ENCODE results near the gene ZNF580. TPM values are rescaled to one million over a fixed set of nuclear protein-coding genes. Genes with fewer than 3 reads are reported as not detected.

The ZNF580 gene
- total RNA-seq, 1 donor, result 6.5 TPM

DNA sequence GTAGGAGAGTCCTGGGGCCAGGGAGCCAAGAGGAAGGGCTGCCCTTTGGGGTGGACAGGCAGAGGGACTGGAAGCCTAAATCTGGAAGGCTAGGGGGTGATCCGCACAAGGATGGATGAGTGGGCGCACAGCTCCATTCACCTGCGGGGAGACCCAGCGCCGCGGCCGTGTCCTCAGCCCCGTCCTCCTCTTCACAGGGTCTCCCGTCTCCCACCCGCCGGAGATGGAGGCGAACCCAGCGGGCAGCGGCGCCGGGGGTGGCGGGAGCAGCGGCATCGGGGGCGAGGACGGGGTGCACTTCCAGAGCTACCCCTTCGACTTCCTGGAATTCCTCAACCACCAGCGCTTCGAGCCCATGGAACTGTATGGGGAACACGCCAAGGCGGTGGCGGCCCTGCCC is 27.4 kb upstream of the ZNF580 start:
- peak; percentile 76 for DNase-seq (ENCODE audit: insufficient read length, low spot score, missing footprints)
- TF ChIP-seq, protein P1, sequence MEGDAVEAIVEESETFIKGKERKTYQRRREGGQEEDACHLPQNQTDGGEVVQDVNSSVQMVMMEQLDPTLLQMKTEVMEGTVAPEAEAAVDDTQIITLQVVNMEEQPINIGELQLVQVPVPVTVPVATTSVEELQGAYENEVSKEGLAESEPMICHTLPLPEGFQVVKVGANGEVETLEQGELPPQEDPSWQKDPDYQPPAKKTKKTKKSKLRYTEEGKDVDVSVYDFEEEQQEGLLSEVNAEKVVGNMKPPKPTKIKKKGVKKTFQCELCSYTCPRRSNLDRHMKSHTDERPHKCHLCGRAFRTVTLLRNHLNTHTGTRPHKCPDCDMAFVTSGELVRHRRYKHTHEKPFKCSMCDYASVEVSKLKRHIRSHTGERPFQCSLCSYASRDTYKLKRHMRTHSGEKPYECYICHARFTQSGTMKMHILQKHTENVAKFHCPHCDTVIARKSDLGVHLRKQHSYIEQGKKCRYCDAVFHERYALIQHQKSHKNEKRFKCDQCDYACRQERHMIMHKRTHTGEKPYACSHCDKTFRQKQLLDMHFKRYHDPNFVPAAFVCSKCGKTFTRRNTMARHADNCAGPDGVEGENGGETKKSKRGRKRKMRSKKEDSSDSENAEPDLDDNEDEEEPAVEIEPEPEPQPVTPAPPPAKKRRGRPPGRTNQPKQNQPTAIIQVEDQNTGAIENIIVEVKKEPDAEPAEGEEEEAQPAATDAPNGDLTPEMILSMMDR (IDR thresholded peaks at IDR 0.05; ENCODE audit: extremely low read depth, low read depth, low read length), result no peak
- H3K27me3 ChIP-seq (ENCODE audit: insufficient read depth, low read length), result no peaks in the 10 kb centered on the region
- H3K27ac ChIP-seq (ENCODE audit: low read depth, low read length), result no peak overlapping the region
- peaks cover 6% of the 10 kb centered on the region for H3K9me3 ChIP-seq (ENCODE audit: low read depth, low read length)
- no peak overlapping the region for H2AFZ ChIP-seq (ENCODE audit: low read length)
- H4K20me1 ChIP-seq (ENCODE audit: insufficient read depth, low read length), result peaks cover 21% of the 10 kb centered on the region
- H3K36me3 ChIP-seq (ENCODE audit: insufficient read depth, low read length), result peaks cover 23% of the 10 kb centered on the region
- no peak overlapping the region for H3K4me2 ChIP-seq (ENCODE audit: insufficient read depth, low read length)
- H3K4me1 ChIP-seq (ENCODE audit: insufficient read depth, low read length), result no peaks in the 10 kb centered on the region
- H3K79me2 ChIP-seq (ENCODE audit: insufficient read depth, low read length), result peaks cover 41% of the 10 kb centered on the region
- no peak overlapping the region for H3K4me3 ChIP-seq (ENCODE audit: insufficient read depth, low read length)

DNA sequence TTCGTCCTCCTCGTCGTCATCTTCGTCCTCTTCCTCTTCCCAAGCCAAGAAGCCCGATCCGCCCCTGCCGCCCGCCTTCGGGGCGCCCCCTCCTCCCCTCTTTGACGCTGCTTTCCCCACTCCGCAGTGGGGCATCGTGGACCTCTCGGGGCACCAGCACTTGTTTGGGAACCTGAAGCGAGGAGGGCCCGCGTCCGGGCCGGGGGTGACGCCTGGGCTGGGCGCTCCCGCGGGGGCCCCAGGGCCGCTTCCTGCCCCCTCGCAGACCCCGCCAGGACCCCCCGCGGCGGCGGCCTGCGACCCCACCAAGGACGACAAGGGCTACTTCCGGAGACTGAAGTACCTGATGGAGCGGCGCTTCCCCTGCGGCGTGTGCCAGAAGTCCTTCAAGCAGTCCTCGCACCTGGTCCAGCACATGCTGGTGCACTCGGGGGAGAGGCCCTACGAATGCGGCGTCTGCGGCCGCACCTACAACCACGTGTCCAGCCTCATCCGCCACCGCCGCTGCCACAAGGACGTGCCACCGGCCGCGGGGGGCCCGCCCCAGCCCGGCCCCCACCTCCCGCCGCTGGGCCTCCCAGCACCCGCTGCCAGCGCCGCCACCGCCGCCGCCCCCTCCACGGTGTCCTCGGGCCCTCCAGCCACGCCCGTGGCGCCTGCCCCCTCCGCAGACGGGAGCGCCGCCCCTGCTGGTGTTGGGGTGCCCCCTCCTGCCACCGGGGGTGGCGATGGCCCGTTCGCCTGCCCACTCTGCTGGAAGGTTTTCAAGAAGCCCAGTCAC is 26.7 kb upstream of the ZNF580 start:
- Histone ChIP-seq H3K4me1 (ENCODE audit: insufficient read depth, low read length) (no peaks in the 10 kb centered on the region), H3K4me2 (ENCODE audit: insufficient read depth, low read length) (no peak overlapping the region), H3K27me3 (ENCODE audit: insufficient read depth, low read length) (no peaks in the 10 kb centered on the region), H2AFZ (ENCODE audit: low read length) (no peak overlapping the region), H3K27ac (ENCODE audit: low read depth, low read length) (no peak overlapping the region), H4K20me1 (ENCODE audit: insufficient read depth, low read length) (peaks cover 20% of the 10 kb centered on the region), H3K9me3 (ENCODE audit: low read depth, low read length) (peaks cover 6% of the 10 kb centered on the region), H3K36me3 (ENCODE audit: insufficient read depth, low read length) (peaks cover 19% of the 10 kb centered on the region), H3K79me2 (ENCODE audit: insufficient read depth, low read length) (peaks cover 34% of the 10 kb centered on the region), H3K4me3 (ENCODE audit: insufficient read depth, low read length) (no peak overlapping the region)
- TF ChIP-seq, protein P1 (IDR thresholded peaks at IDR 0.05; ENCODE audit: extremely low read depth, low read depth, low read length), result no peak
- DNase-seq (ENCODE audit: insufficient read length, low spot score, missing footprints), result peak; percentile 52

DNA sequence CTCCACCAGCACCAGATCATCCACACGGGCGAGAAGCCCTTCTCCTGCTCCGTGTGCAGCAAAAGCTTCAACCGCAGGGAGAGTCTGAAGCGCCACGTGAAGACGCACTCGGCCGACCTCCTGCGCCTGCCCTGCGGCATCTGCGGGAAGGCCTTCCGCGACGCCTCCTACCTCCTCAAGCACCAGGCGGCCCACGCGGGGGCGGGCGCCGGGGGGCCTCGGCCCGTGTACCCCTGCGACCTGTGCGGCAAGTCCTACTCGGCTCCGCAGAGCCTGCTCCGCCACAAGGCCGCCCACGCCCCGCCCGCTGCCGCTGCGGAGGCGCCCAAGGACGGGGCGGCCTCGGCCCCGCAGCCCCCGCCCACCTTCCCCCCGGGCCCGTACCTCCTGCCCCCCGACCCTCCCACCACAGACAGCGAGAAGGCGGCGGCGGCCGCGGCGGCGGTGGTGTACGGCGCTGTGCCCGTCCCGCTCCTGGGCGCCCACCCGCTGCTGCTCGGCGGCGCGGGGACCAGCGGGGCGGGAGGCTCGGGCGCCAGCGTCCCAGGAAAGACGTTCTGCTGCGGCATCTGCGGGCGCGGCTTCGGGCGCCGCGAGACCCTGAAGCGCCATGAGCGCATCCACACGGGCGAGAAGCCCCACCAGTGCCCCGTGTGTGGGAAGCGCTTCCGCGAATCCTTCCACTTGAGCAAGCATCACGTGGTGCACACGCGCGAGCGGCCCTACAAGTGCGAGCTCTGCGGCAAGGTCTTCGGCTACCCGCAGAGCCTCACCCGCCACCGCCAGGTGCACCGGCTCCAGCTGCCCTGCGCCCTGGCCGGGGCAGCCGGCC is 25.9 kb upstream of the ZNF580 start:
- Histone ChIP-seq H4K20me1 (ENCODE audit: insufficient read depth, low read length) (peaks cover 12% of the 10 kb centered on the region), H3K4me3 (ENCODE audit: insufficient read depth, low read length) (no peak overlapping the region), H2AFZ (ENCODE audit: low read length) (no peak overlapping the region), H3K79me2 (ENCODE audit: insufficient read depth, low read length) (peaks cover 26% of the 10 kb centered on the region), H3K27ac (ENCODE audit: low read depth, low read length) (no peak overlapping the region), H3K9me3 (ENCODE audit: low read depth, low read length) (peaks cover 1% of the 10 kb centered on the region), H3K4me1 (ENCODE audit: insufficient read depth, low read length) (no peaks in the 10 kb centered on the region), H3K27me3 (ENCODE audit: insufficient read depth, low read length) (no peaks in the 10 kb centered on the region), H3K4me2 (ENCODE audit: insufficient read depth, low read length) (no peak overlapping the region), H3K36me3 (ENCODE audit: insufficient read depth, low read length) (peaks cover 14% of the 10 kb centered on the region)
- TF ChIP-seq, protein P1 (IDR thresholded peaks at IDR 0.05; ENCODE audit: extremely low read depth, low read depth, low read length), result no peak
- peak; percentile 82 for DNase-seq (ENCODE audit: insufficient read length, low spot score, missing footprints)
